HEK293 (cell line): ENCODE results near the gene CCDC92.

Experiments used
- IKZF3 ChIP-seq: fragments of 450-650 bp; IDR thresholded peaks from 2 replicates; pipeline ENCODE4 v1.5.0; 2018; ENCODE audit warnings: missing biosample characterization, mild to moderate bottlenecking, missing genetic modification characterization, moderate library complexity
- KLF8 ChIP-seq: fragments of 450-650 bp; formaldehyde crosslinking; IDR thresholded peaks from 2 replicates; pipeline ENCODE4 v1.5.1; 2016; ENCODE audit warnings: missing biosample characterization, missing genetic modification characterization
- MEIS1 ChIP-seq: sonication (generic); formaldehyde crosslinking; IDR thresholded peaks from 2 replicates; pipeline ENCODE4 v1.8.1; 2022; ENCODE audit warnings: missing genetic modification reagents, mild to moderate bottlenecking, borderline replicate concordance
- OSR2 ChIP-seq: fragments of 450-650 bp; formaldehyde crosslinking; IDR thresholded peaks from 2 replicates; pipeline ENCODE4 v1.5.1; 2016; ENCODE audit warnings: missing biosample characterization, missing genetic modification characterization
- PRDM4 ChIP-seq: fragments of 450-650 bp; formaldehyde crosslinking; IDR thresholded peaks from 2 replicates; pipeline ENCODE4 v1.5.1; 2017; ENCODE audit warnings: missing biosample characterization, missing genetic modification characterization
- PRDM6 ChIP-seq: fragments of 450-650 bp; formaldehyde crosslinking; IDR thresholded peaks from 2 replicates; pipeline ENCODE4 v1.5.1; 2017; ENCODE audit warnings: missing biosample characterization, missing genetic modification characterization
- SCRT1 ChIP-seq: fragments of 450-650 bp; formaldehyde crosslinking; IDR thresholded peaks from 2 replicates; pipeline ENCODE4 v1.5.1; 2016; ENCODE audit warnings: missing biosample characterization, missing genetic modification characterization, borderline replicate concordance
- SETDB1 ChIP-seq: IDR thresholded peaks from one replicate; pipeline ENCODE4 v1.6.1; 2017; ENCODE audit warnings: mild to moderate bottlenecking, low read length, moderate library complexity, mixed read lengths; ENCODE audit not compliant: insufficient read length
- TCF7L2 ChIP-seq: IDR thresholded peaks from 2 replicates; pipeline ENCODE4 v1.6.1; 2011; ENCODE audit warnings: low read depth, mild to moderate bottlenecking, inconsistent platforms, low read length, moderate library complexity, borderline replicate concordance
- WT1 ChIP-seq: fragments of 450-650 bp; formaldehyde crosslinking; IDR thresholded peaks from 2 replicates; pipeline ENCODE4 v1.5.1; 2016; ENCODE audit warnings: missing biosample characterization, missing genetic modification characterization
- YY1 ChIP-seq: fragments of 450-650 bp; formaldehyde crosslinking; IDR thresholded peaks from 2 replicates; pipeline ENCODE4 v1.5.1; 2018; ENCODE audit warnings: missing biosample characterization, missing genetic modification characterization
- ZBTB48 ChIP-seq: fragments of 450-650 bp; formaldehyde crosslinking; IDR thresholded peaks from 2 replicates; pipeline ENCODE4 v1.5.1; 2016; ENCODE audit warnings: missing biosample characterization, missing genetic modification characterization
- ZBTB6 ChIP-seq: fragments of 450-650 bp; formaldehyde crosslinking; IDR thresholded peaks from 2 replicates; pipeline ENCODE4 v1.5.1; 2017; ENCODE audit warnings: missing biosample characterization, missing genetic modification characterization
- ZBTB7A ChIP-seq: fragments of 450-650 bp; formaldehyde crosslinking; IDR thresholded peaks from 2 replicates; pipeline ENCODE4 v1.5.1; 2016; ENCODE audit warnings: low read depth, missing biosample characterization, missing genetic modification characterization
- ZFHX2 ChIP-seq: fragments of 450-650 bp; formaldehyde crosslinking; conservative IDR thresholded peaks from 2 replicates; pipeline ENCODE4 v1.5.1; 2016; ENCODE audit warnings: missing biosample characterization, missing genetic modification characterization
- ZNF155 ChIP-seq: fragments of 450-650 bp; formaldehyde crosslinking; IDR thresholded peaks from 2 replicates; pipeline ENCODE4 v1.5.1; 2016; ENCODE audit warnings: missing biosample characterization, missing genetic modification characterization
- ZNF223 ChIP-seq: fragments of 450-650 bp; formaldehyde crosslinking; IDR thresholded peaks from 2 replicates; pipeline ENCODE4 v1.5.1; 2016; ENCODE audit warnings: missing biosample characterization, missing genetic modification characterization
- ZNF248 ChIP-seq: fragments of 450-650 bp; formaldehyde crosslinking; IDR thresholded peaks from 2 replicates; pipeline ENCODE4 v1.5.1; 2017; ENCODE audit warnings: missing biosample characterization, missing genetic modification characterization
- ZNF335 ChIP-seq: fragments of 450-650 bp; formaldehyde crosslinking; conservative IDR thresholded peaks from 2 replicates; pipeline ENCODE4 v1.5.1; 2016; ENCODE audit warnings: missing biosample characterization, missing genetic modification characterization
- ZNF350 ChIP-seq: fragments of 450-650 bp; formaldehyde crosslinking; IDR thresholded peaks from 2 replicates; pipeline ENCODE4 v1.5.0; 2017; ENCODE audit warnings: missing biosample characterization, mild to moderate bottlenecking, missing genetic modification characterization
- ZNF426 ChIP-seq: fragments of 450-650 bp; formaldehyde crosslinking; IDR thresholded peaks from 2 replicates; pipeline ENCODE4 v1.5.1; 2017; ENCODE audit warnings: missing biosample characterization, missing genetic modification characterization, mild to moderate bottlenecking, inconsistent platforms, moderate library complexity
- ZNF48 ChIP-seq: fragments of 450-650 bp; formaldehyde crosslinking; IDR thresholded peaks from 2 replicates; pipeline ENCODE4 v1.5.1; 2016; ENCODE audit warnings: missing biosample characterization, missing genetic modification characterization
- ZNF488 ChIP-seq: fragments of 450-650 bp; formaldehyde crosslinking; IDR thresholded peaks from 2 replicates; pipeline ENCODE4 v1.5.1; 2016; ENCODE audit warnings: missing biosample characterization, missing genetic modification characterization
- ZNF596 ChIP-seq: fragments of 450-650 bp; IDR thresholded peaks from 2 replicates; pipeline ENCODE4 v1.5.0; 2018; ENCODE audit warnings: missing biosample characterization, mild to moderate bottlenecking, missing genetic modification characterization, moderate library complexity
- ZNF600 ChIP-seq: fragments of 450-650 bp; formaldehyde crosslinking; IDR thresholded peaks from 2 replicates; pipeline ENCODE4 v1.5.1; 2016; ENCODE audit warnings: missing biosample characterization, missing genetic modification characterization
- ZNF639 ChIP-seq: fragments of 450-650 bp; formaldehyde crosslinking; IDR thresholded peaks from 2 replicates; pipeline ENCODE4 v1.5.1; 2016; ENCODE audit warnings: missing biosample characterization, missing genetic modification characterization
- ZNF664 ChIP-seq: fragments of 450-650 bp; formaldehyde crosslinking; IDR thresholded peaks from 2 replicates; pipeline ENCODE4 v1.5.1; 2016; ENCODE audit warnings: missing biosample characterization, missing genetic modification characterization
- ZNF791 ChIP-seq: fragments of 450-650 bp; formaldehyde crosslinking; IDR thresholded peaks from 2 replicates; pipeline ENCODE4 v1.5.1; 2016; ENCODE audit warnings: missing biosample characterization, missing genetic modification characterization
- ZNF843 ChIP-seq: fragments of 450-650 bp; formaldehyde crosslinking; IDR thresholded peaks from 2 replicates; pipeline ENCODE4 v1.5.1; 2016; ENCODE audit warnings: missing biosample characterization, missing genetic modification characterization
- ZSCAN18 ChIP-seq: fragments of 450-650 bp; formaldehyde crosslinking; IDR thresholded peaks from 2 replicates; pipeline ENCODE4 v1.5.1; 2016; ENCODE audit warnings: missing biosample characterization, missing genetic modification characterization

CCDC92 gene

GRCh38 chr12:123973552-123974341, 1.1 kb upstream of the CCDC92 start (continued):
- TF ChIP-seq PRDM6 (tag by site-specific recombination), result no peak
- no peak for TF ChIP-seq TCF7L2
- no peak for TF ChIP-seq ZBTB7A (tag by site-specific recombination)
- no peak for TF ChIP-seq ZNF350 (tag by site-specific recombination)
- TF ChIP-seq ZSCAN18 (tag by site-specific recombination), result no peak
- TF ChIP-seq ZNF488 (tag by site-specific recombination), result no peak
- TF ChIP-seq ZNF639 (tag by site-specific recombination), result no peak
- peak; percentile 26; the same call in 1 of the 2 replicates for TF ChIP-seq ZFHX2 (tag by site-specific recombination)
- 0 out of 2 replicates have a peak, but pooled peaks have one; percentile 11 for TF ChIP-seq ZBTB6 (tag by site-specific recombination)
- peak; percentile 85 for TF ChIP-seq ZNF335 (tag by site-specific recombination)
- no peak for TF ChIP-seq SETDB1
- TF ChIP-seq ZNF596 (tag by site-specific recombination), result no peak
- TF ChIP-seq ZNF791 (tag by site-specific recombination), result no peak
- no peak for TF ChIP-seq WT1 (tag by site-specific recombination)
- no peak for TF ChIP-seq ZBTB48 (tag by site-specific recombination)
- TF ChIP-seq SCRT1 (tag by site-specific recombination), result no peak
- TF ChIP-seq MEIS1 (CRISPR knock-in tag), result no peak
- peak; percentile 77 for TF ChIP-seq ZNF600 (tag by site-specific recombination)
- TF ChIP-seq ZNF48 (tag by site-specific recombination), result no peak
- no peak for TF ChIP-seq ZNF155 (tag by site-specific recombination)
- no peak for TF ChIP-seq OSR2 (tag by site-specific recombination)
- no peak for TF ChIP-seq PRDM4 (tag by site-specific recombination)
- TF ChIP-seq KLF8 (tag by site-specific recombination), result no peak
- TF ChIP-seq ZNF248, result no peak
- TF ChIP-seq YY1, result peak; percentile 55
- TF ChIP-seq ZNF426, result no peak
- no peak for TF ChIP-seq ZNF843 (tag by site-specific recombination)
- 0 out of 2 replicates have a peak, but pooled peaks have one; percentile 37 for TF ChIP-seq IKZF3 (tag by site-specific recombination)
- no peak for TF ChIP-seq ZNF223
- TF ChIP-seq ZNF664 (tag by site-specific recombination), result no peak
